T-helper 2 cell treated with Interferon-gamma antibody and Interleukin-4, amounts not matched to agents 5 μg/mL and 100 μg/mL, for 36 hours (primary cell): Measurements from ENCODE around the gene POLE3.
"Not testable (repeated sequence)": the region's sequence is repeated elsewhere in the genome, so short reads cannot be mapped to it uniquely, and the experiment has no call there.

Source experiments
- DNase-seq: peaks from one replicate; pipeline ENCODE4 v3.0.0; 2021; ENCODE audit warnings: low spot score
- H3K27ac Mint-ChIP-seq: one replicate; pipeline ENCODE4 v1.8.0; 2021; ENCODE audit warnings: mild to moderate bottlenecking, mixed read lengths
- H3K27me3 Mint-ChIP-seq: one replicate; pipeline ENCODE4 v1.8.0; 2021; ENCODE audit warnings: low read depth, mixed read lengths
- H3K36me3 Mint-ChIP-seq: one replicate; pipeline ENCODE4 v1.8.0; 2021; ENCODE audit warnings: low read depth, mixed read lengths
- H3K4me1 Mint-ChIP-seq: one replicate; pipeline ENCODE4 v1.8.0; 2021; ENCODE audit warnings: low read depth, mixed read lengths
- H3K4me3 Mint-ChIP-seq: one replicate; pipeline ENCODE4 v1.8.0; 2022; ENCODE audit warnings: mild to moderate bottlenecking, moderate library complexity, mixed read lengths
- H3K9me3 Mint-ChIP-seq: one replicate; pipeline ENCODE4 v1.8.0; 2021; ENCODE audit warnings: mixed read lengths

POLE3 gene

DNA sequence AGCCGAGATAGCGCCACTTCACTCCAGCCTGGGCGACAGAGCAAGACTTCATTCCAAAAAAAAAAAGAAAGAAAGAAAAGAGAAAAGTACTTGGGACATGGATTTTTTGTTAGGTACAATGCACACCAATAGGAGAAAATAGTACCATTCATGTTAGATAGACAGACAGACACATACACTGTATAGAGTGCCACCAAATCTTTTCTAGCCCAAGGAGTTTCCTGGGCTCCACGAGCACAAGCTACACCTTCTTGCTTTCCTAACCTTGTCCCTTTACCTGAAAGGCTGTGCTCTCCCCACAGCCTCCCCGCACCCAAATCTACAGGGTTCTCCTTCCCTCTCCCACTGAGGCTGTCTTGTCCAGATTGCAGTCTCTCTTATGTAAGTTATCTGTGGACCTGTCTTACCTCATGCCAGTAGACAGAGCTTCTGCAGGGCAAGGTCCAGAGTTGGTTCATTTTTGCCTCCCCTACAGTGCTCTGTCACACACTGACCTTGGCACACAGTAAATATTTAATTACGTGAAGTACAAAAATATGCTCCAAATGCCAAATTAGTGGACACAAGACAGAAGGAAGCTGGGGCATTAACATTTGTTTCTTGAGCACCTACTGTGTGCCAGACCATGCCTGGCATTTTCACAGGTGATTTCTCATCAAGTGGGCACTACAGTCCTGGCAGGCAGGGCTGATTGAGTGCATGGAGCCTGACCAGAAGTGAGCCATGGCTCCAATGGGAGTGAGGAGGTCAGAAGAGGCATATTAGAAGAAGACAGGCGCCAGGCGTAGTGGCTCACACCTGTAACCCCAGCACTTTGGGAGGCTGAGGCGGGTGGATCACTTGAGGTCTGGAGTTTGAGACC lies 15.2 kb downstream of the POLE3 start:
- Mint-ChIP-seq H3K4me3 (no peak overlapping the region), H3K36me3 (no peaks in the 10 kb centered on the region), H3K9me3 (no peaks in the 10 kb centered on the region), H3K27me3 (no peaks in the 10 kb centered on the region), H3K27ac (no peak overlapping the region), H3K4me1 (peaks cover 14% of the 10 kb centered on the region)
- no peak for DNase-seq

DNA sequence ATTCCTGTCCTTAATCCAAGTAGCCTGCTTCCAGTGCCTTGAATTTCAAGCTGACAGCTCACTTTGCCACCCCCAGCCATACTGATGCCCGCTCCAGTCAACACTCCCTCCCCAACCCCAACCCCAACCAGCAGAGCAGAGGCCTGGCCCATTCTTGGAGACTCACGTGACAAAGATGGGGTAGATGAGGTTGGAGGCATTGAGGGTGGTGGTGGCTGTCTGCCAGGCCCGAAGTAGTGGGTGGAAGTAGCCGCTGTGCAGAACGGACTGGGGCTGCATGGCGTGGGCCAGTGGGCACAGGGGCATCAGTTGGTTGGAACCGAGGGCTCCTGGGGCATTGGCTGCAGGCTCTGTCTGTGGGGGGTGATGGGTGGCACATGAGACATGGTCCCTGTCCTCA lies 17.2 kb downstream of the POLE3 start:
- Mint-ChIP-seq H3K27ac (no peak overlapping the region), H3K4me3 (no peak overlapping the region), H3K9me3 (no peaks in the 10 kb centered on the region), H3K27me3 (no peaks in the 10 kb centered on the region), H3K4me1 (peaks cover 3% of the 10 kb centered on the region), H3K36me3 (peaks cover 5% of the 10 kb centered on the region)
- no peak for DNase-seq

DNA sequence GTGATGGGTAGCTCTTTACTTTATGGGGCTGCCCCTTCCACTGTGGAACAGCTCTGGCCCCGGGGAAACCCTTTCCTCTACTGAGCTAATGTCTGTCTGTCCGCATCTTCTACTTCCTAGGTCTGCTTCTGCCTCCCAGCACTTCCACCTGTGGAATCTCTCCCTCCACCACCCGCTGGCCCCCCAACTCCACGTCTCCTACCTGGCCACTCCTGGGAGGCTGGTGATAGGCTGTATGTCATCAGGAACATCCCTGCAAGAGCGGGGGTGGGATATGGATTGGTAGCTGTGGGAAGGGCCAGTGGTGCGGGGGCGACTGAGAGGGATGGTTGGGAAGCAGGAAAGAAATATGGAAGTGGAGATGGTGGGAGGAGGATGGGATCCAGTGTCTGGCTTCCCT lies 18.6 kb downstream of the POLE3 start:
- no peaks in the 10 kb centered on the region for H3K4me1 Mint-ChIP-seq
- H3K36me3 Mint-ChIP-seq: peaks cover 9% of the 10 kb centered on the region

DNA sequence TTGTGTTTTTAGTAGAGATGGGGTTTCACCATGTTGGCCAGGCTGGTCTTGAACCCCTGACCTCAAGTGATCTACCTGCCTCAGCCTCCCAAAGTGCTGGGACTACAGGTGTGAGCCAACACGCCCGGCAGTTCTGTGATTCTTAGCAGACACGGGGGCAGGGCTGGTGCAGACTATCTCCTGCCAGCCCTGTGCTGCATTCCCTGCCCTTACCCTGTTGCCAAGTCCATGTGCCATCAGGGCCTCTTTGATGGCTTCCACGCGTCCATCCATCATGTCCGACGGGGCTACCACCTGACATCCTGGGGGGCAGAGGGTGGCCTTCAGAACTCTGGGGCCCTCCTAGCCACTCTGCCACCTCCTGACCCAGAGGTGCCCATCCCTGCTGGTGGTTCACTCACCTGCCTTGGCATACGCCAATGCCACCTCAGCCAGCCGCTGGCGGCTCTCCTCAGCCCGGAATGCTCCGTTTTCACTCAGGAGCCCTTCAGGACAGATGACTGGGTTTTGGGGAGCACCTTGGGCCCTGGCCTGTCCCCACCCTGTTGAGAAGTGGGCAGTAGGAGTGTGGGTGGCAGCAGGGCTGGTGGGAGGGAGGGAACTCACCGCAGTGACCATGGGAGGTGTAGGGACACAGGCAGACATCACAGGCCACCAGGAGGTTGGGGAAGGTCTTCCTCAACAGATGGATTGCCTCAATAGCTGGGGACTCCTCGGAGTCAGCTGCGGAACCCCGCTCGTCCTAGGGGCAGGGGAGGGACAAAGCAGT lies 20.1 kb downstream of the POLE3 start:
- Mint-ChIP-seq H3K36me3 (peaks cover 15% of the 10 kb centered on the region), H3K4me1 (no peaks in the 10 kb centered on the region), H3K27me3 (no peaks in the 10 kb centered on the region), H3K9me3 (no peaks in the 10 kb centered on the region), H3K4me3 (no peak overlapping the region), H3K27ac (no peak overlapping the region)
- DNase-seq: no peak

More for the DNA sequence above, 18.6 kb downstream of the POLE3 start:
- Mint-ChIP-seq H3K27me3 (no peaks in the 10 kb centered on the region), H3K27ac (no peak overlapping the region), H3K9me3 (no peaks in the 10 kb centered on the region), H3K4me3 (no peak overlapping the region)
- DNase-seq: no peak

DNA sequence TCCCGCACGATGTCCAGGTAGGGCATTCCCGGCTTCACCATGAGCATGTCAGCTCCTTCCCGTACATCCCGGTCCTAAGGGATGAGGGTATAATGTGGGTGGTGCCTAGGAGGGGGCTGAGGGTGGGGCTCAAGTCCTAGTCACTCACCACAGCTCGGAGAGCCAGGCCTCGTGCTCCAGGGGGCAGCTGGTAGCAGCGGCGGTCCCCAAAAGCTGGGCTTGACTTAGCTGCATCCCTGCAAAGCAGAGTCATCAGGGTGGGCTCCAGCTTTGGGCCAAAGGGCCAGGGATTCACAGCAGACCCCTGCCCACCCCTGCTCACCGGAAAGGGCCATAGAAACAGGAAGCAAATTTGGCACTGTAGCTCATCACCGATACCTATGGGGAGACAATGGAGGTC lies 21.0 kb downstream of the POLE3 start:
- H3K27ac Mint-ChIP-seq: no peak overlapping the region
- peaks cover 15% of the 10 kb centered on the region for H3K36me3 Mint-ChIP-seq
- no peak for DNase-seq
- no peaks in the 10 kb centered on the region for H3K4me1 Mint-ChIP-seq
- H3K4me3 Mint-ChIP-seq: no peak overlapping the region
- H3K9me3 Mint-ChIP-seq: no peaks in the 10 kb centered on the region
- no peaks in the 10 kb centered on the region for H3K27me3 Mint-ChIP-seq

DNA sequence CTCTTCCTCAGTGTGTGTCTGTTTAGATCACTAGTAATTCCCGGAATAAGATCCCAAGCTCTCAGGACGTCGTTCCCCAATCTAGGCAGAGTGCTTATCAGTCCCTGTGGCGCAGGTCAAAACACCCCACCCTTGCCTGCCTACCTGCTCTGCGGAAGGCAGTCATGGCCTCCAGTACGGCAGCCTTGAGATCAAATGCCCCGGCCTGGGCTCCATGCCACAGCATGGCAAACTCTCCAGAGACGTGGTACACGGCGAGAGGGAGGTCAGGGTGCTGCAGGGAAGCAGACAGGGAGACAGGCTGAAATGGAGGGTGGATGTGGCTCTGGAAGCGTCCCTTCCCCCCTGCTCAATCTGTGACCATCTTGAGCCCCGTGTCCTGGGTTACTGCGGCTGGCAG lies 21.6 kb downstream of the POLE3 start:
- H3K9me3 Mint-ChIP-seq: no peaks in the 10 kb centered on the region
- no peaks in the 10 kb centered on the region for H3K4me1 Mint-ChIP-seq
- no peak for DNase-seq
- H3K4me3 Mint-ChIP-seq: no peak overlapping the region
- no peak overlapping the region for H3K27ac Mint-ChIP-seq
- peaks cover 15% of the 10 kb centered on the region for H3K36me3 Mint-ChIP-seq
- no peaks in the 10 kb centered on the region for H3K27me3 Mint-ChIP-seq

DNA sequence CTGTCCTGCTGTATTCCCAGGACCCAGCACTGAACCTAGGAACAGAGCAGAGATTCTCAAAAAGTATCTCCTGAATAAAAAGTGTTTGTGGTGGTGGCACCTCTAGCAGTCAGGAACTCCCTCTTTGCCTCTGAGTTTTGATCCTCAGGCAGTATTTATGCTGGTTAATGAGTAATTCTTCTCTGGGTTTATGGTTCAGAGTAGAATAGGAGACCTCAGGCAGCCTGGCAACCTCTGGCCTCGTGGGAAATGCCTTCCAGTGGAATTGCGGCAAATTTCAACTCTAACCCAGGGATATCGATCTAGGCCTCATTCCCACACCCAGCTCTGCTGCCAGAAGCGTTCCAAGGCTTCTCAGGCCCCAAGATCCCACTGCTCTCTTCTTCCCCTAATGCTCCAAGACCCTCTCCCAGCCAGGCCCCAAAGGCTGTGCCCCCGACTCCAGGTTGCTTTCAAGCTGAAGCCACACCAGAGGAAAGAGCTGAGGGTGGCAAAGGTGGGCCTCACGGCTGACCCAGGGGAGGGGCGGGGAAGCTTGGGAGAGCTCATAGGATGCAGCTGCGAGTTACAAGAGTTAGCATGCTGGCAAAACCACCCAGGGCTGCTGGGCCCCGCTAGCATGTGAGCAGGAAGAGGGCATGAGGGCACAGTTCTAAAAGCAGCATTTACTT lies 22.8 kb downstream of the POLE3 start:
- Mint-ChIP-seq H3K36me3 (peaks cover 15% of the 10 kb centered on the region), H3K4me1 (no peaks in the 10 kb centered on the region), H3K4me3 (no peak overlapping the region), H3K27ac (no peak overlapping the region), H3K27me3 (no peaks in the 10 kb centered on the region), H3K9me3 (no peaks in the 10 kb centered on the region)
- DNase-seq: no peak

DNA sequence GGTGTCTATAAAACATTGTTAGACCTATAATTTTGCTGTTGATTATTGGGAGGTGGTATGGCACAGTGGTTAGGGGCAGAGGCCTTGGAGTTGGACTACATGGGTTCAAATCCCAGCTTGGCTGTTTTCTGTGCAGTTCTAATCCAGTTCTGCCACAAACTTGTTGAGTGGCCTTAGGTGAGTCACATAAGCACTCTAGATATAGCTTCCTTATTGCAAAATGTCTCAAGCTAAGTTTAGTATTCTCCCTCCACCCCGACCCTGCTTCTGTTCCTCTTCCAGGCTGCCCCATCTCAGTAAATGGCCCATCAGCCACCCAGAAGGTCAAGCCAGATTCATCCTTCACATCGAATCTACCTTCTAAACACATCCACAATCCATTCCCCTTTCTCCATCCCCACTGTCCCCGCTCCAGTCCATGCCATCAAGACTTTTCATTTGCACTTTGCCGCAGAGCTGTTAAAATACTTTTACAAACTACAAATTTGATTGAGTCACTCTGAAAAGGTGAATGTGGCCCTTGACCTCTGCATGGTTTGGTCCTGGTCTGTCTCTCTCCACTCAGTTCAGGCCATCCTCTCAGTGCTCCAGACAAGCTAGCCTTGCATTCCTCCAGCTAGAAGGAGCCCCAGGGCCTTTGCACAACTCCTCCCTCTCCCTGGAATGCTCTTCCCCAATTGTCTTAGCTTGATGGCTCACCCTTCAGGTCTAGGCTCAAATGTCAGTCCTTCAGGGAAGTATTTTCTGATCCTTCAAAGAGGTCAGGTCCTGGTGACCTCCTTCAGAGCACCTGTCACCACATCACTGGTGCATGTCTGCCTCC lies 23.7 kb downstream of the POLE3 start:
- no peak for DNase-seq
- no peak overlapping the region for H3K4me3 Mint-ChIP-seq
- no peaks in the 10 kb centered on the region for H3K9me3 Mint-ChIP-seq
- no peak overlapping the region for H3K27ac Mint-ChIP-seq
- no peaks in the 10 kb centered on the region for H3K27me3 Mint-ChIP-seq
- no peaks in the 10 kb centered on the region for H3K4me1 Mint-ChIP-seq
- peaks cover 15% of the 10 kb centered on the region for H3K36me3 Mint-ChIP-seq

DNA sequence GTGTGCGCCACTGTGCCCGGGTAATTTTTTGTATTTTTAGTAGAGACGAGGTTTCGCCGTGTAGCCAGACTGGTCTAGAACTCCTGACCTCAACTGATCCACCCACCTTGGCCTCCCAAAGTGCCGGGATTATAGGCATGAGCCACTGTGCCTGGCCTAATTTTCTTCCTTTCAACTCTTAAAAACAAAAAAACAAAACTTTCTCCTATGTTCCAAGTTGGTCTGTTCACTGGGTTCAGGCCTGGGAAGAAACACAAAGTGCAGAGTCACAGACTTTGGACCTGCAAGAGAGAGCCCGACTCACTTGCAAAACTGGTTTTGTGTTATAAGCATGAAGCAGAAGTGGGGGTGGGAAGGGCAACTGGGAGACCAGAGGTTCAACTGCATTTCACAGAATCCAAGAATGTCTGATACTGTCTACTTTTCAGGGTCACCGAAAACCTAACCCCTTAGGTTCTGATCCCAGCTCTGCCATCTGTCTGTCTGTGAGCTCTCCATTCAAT lies 28.5 kb downstream of the POLE3 start:
- Mint-ChIP-seq H3K36me3 (peaks cover 6% of the 10 kb centered on the region), H3K4me3 (no peak overlapping the region), H3K9me3 (no peaks in the 10 kb centered on the region), H3K4me1 (peaks cover 2% of the 10 kb centered on the region), H3K27ac (no peak overlapping the region), H3K27me3 (no peaks in the 10 kb centered on the region)
- DNase-seq: no peak

DNA sequence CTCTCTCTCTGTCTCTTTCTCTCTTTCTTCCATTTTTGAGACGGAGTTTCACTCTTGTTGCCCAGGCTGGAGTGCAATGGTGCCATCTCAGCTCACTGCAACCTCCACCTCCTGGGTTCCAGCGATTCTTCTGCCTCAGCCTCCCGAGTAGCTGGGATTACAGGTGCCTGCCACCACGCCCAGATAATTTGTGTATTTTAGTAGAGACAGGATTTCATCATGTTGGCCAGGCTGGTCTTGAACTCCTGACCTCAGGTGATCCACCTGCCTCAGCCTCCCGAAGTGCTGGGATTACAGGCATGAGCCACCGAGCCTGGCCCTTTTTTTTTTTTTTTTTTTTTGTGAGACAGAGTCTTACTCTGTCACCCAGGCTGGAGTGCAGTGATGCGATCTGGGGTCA lies 29.0 kb downstream of the POLE3 start:
- not testable (repeated sequence) for H3K36me3 Mint-ChIP-seq, H3K4me1 Mint-ChIP-seq, H3K27me3 Mint-ChIP-seq, H3K4me3 Mint-ChIP-seq, H3K27ac Mint-ChIP-seq, DNase-seq, H3K9me3 Mint-ChIP-seq

DNA sequence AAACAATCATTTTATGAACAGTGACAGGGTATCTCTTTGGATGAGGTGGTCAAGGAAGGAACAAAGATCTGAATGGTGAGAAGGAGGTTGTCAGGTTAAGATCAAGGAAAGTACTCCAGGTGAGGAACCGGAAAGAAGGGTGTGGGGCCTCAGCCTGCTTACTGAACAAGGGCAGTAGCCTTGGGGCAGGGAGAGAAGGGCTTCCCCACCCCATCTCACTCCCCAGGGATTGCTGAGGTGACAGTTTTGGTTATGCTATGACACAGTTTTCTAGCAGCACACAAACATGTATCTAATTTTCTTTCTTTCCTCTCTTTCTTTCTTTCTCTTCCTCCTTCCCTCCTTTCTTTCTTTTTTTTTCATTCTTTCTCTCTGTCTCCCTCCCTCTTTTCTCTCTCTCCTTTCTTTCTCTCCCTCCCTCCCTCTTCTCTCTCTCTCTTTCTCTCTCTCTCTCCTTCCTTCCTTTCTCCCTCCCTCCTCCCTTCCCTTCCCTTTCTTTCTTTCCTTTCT lies 29.6 kb downstream of the POLE3 start:
- H3K27ac Mint-ChIP-seq: no peak overlapping the region
- no peaks in the 10 kb centered on the region for H3K36me3 Mint-ChIP-seq
- peaks cover 2% of the 10 kb centered on the region for H3K4me1 Mint-ChIP-seq
- no peak overlapping the region for H3K4me3 Mint-ChIP-seq
- no peaks in the 10 kb centered on the region for H3K9me3 Mint-ChIP-seq
- no peaks in the 10 kb centered on the region for H3K27me3 Mint-ChIP-seq
- DNase-seq: no peak

DNA sequence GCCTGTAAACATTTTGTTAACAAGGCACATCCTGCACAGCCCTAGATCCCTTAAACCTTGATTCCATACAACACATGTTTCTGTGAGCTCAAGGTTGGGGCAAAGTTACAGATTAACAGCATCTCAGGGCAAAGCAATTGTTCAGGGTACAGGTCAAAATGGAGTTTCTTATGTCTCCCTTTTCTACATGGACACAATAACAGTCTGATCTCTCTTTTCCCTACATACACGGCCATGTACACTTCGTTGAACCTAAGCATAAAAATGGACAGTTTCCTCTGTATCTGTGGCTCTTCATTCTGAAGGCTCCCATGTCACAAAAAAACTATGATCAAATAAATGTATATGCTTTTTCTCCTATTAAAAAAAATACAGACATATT lies 30.7 kb downstream of the POLE3 start:
- H3K27me3 Mint-ChIP-seq, H3K36me3 Mint-ChIP-seq, H3K4me3 Mint-ChIP-seq, DNase-seq, H3K27ac Mint-ChIP-seq, H3K4me1 Mint-ChIP-seq, H3K9me3 Mint-ChIP-seq: not testable (repeated sequence)

DNA sequence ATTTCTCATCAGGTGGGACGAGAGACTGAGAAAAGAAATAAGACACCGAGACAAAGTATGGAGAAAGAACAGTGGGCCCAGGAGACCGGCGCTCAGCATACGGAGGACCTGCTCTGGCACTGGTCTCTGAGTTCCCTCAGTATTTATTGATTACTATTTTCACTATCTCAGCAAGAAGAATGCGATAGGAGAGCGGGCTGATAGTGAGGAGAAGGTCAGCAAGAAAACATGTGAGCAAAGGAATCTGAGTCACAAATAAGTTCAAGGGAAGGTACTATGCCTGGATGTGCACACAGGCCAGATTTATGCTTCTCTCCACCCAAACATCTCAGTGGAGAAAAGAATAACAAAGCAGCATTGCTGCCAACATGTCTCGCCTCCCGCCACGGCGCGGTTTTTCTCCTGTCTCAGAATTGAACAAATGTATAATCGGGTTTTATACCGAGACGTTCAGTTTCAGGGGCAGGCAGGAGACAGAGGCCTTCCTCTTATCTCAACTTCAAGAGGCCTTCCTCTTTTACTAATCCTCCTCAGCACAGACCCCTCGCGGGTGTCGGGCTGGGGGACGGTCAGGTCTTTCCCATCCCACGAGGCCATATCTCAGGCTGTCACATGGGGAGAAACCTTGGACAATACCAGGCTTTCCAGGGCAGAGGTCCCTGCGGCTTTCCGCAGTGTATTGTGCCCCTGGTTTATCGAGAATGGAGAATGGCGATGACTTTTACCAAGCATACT lies 31.2 kb downstream of the POLE3 start:
- not testable (repeated sequence) for H3K27me3 Mint-ChIP-seq, H3K4me1 Mint-ChIP-seq, DNase-seq, H3K9me3 Mint-ChIP-seq, H3K4me3 Mint-ChIP-seq, H3K27ac Mint-ChIP-seq
- H3K36me3 Mint-ChIP-seq: peaks cover 10% of the 10 kb centered on the region
